Measurements from ENCODE around the gene FILIP1.

FILIP1 gene

DNA sequence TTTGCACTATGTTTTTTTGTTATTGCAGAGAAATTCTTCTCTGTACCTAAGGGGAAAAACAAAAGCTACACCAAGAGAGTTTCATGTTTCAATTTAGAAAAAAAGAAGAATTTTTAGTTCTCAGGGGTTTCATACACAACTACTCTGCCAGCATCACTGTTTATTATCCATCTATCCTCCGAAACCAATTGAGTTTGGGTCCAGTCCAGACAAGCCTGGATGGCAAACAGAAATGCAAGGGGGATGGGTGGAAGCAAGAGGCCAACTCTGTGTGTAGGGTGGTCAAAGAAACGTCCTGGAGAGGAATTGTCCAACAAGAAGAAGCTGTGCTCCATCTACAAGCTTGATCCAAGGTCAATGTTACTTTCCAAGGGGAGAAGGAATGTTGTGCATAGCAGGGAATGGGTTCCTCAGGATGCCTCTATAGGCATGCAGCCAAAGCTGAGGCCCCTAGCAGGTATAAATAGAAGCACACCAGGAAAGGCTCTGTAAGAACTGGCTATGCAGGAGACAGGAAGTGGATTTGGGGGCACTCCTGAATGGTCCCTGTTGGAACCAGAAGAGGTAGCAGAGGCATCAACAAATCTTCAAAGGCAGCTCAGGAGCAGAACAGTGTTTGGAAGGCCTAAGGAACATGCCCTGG lies 64.4 kb downstream of the FILIP1 start:
- H3K4me2 ChIP-seq (ENCODE audit: insufficient read depth, low read length) = no peak overlapping the region
- no peaks in the 10 kb centered on the region for H3K36me3 ChIP-seq (ENCODE audit: insufficient read depth, low read length)
- H3K79me2 ChIP-seq (ENCODE audit: insufficient read depth, low read length) = no peaks in the 10 kb centered on the region
- no peaks in the 10 kb centered on the region for H3K9me3 ChIP-seq (ENCODE audit: insufficient read depth, low read length, severe bottlenecking)
- TF ChIP-seq, protein P1, sequence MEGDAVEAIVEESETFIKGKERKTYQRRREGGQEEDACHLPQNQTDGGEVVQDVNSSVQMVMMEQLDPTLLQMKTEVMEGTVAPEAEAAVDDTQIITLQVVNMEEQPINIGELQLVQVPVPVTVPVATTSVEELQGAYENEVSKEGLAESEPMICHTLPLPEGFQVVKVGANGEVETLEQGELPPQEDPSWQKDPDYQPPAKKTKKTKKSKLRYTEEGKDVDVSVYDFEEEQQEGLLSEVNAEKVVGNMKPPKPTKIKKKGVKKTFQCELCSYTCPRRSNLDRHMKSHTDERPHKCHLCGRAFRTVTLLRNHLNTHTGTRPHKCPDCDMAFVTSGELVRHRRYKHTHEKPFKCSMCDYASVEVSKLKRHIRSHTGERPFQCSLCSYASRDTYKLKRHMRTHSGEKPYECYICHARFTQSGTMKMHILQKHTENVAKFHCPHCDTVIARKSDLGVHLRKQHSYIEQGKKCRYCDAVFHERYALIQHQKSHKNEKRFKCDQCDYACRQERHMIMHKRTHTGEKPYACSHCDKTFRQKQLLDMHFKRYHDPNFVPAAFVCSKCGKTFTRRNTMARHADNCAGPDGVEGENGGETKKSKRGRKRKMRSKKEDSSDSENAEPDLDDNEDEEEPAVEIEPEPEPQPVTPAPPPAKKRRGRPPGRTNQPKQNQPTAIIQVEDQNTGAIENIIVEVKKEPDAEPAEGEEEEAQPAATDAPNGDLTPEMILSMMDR (IDR thresholded peaks at IDR 0.05; ENCODE audit: borderline replicate concordance, extremely low read depth, low read length, poor library complexity, severe bottlenecking) = no peak
- TF ChIP-seq EZH2 (IDR thresholded peaks at IDR 0.05; ENCODE audit: borderline replicate concordance, low read depth, low read length, severe bottlenecking) = no peak
- H3K4me1 ChIP-seq (ENCODE audit: insufficient read depth, low read length) = no peaks in the 10 kb centered on the region
- no peak overlapping the region for H3K27ac ChIP-seq (ENCODE audit: low read length)
- no peak overlapping the region for H3K4me3 ChIP-seq (ENCODE audit: low read depth in 1 of 2, low read length in 2 of 2)
- no peak overlapping the region for H2AFZ ChIP-seq (ENCODE audit: low read depth, low read length)
- no peak for DNase-seq
- no peaks in the 10 kb centered on the region for H3K27me3 ChIP-seq (ENCODE audit: insufficient read depth, low read length, poor library complexity)
- H4K20me1 ChIP-seq (ENCODE audit: insufficient read depth, low read length) = no peaks in the 10 kb centered on the region
- no peak overlapping the region for H3K9ac ChIP-seq (ENCODE audit: low read depth, low read length)
- ATAC-seq (ENCODE audit: insufficient read depth, low read depth) = no peak

DNA sequence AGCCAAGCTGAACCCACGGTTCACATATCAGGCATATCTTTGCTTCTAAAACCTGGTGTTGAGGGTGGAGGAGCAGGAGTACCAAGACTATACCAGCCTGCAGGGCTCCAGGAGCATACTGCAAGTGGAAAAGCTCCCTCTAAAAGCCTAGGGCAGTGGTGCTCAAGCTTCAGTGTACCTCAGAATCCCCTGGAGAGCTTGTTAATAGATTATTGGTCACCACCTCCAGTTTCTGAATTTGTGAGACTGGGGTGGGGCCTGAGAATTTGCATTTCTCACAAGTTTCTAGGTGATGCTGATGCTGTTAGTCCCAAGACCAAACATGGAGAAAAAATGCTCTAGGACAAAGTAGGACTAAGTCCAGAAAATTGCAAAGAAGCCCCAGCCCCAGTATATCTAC lies 65.4 kb downstream of the FILIP1 start:
- H2AFZ ChIP-seq (ENCODE audit: low read depth, low read length) = no peak overlapping the region
- no peak overlapping the region for H3K9ac ChIP-seq (ENCODE audit: low read depth, low read length)
- H3K36me3 ChIP-seq (ENCODE audit: insufficient read depth, low read length) = no peaks in the 10 kb centered on the region
- no peak overlapping the region for H3K4me3 ChIP-seq (ENCODE audit: low read depth in 1 of 2, low read length in 2 of 2)
- H3K27ac ChIP-seq (ENCODE audit: low read length) = no peak overlapping the region
- no peak for ATAC-seq (ENCODE audit: insufficient read depth, low read depth)
- DNase-seq = no peak
- H3K4me1 ChIP-seq (ENCODE audit: insufficient read depth, low read length) = no peaks in the 10 kb centered on the region
- H3K4me2 ChIP-seq (ENCODE audit: insufficient read depth, low read length) = no peak overlapping the region
- no peaks in the 10 kb centered on the region for H3K79me2 ChIP-seq (ENCODE audit: insufficient read depth, low read length)
- TF ChIP-seq, protein P1 (IDR thresholded peaks at IDR 0.05; ENCODE audit: borderline replicate concordance, extremely low read depth, low read length, poor library complexity, severe bottlenecking) = no peak
- no peak for TF ChIP-seq EZH2 (IDR thresholded peaks at IDR 0.05; ENCODE audit: borderline replicate concordance, low read depth, low read length, severe bottlenecking)
- H3K27me3 ChIP-seq (ENCODE audit: insufficient read depth, low read length, poor library complexity) = no peaks in the 10 kb centered on the region
- H3K9me3 ChIP-seq (ENCODE audit: insufficient read depth, low read length, severe bottlenecking) = no peaks in the 10 kb centered on the region
- no peaks in the 10 kb centered on the region for H4K20me1 ChIP-seq (ENCODE audit: insufficient read depth, low read length)

DNA sequence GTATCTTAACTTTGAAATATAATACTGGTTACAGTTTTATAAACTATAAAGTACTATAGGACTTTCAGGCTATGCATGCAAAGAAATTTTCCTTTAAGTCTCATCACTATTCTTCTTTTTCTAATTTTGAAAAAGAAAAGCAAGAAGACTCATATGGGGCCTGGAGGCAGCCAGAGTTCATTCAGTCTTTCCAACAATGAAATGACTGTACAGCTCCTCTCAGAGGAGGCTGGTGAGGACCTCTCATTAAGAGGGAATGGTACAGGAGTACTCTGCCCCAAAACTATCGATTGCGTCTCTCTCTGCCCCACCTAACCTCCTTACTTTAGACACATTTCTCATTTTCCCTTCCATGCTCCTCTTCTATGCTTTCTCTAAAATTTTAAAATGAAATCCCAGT lies 66.3 kb downstream of the FILIP1 start:
- DNase-seq = no peak
- no peak for ATAC-seq (ENCODE audit: insufficient read depth, low read depth)
- H2AFZ ChIP-seq (ENCODE audit: low read depth, low read length) = no peak overlapping the region
- no peaks in the 10 kb centered on the region for H3K27me3 ChIP-seq (ENCODE audit: insufficient read depth, low read length, poor library complexity)
- H4K20me1 ChIP-seq (ENCODE audit: insufficient read depth, low read length) = no peaks in the 10 kb centered on the region
- no peaks in the 10 kb centered on the region for H3K36me3 ChIP-seq (ENCODE audit: insufficient read depth, low read length)
- H3K79me2 ChIP-seq (ENCODE audit: insufficient read depth, low read length) = no peaks in the 10 kb centered on the region
- no peak overlapping the region for H3K4me2 ChIP-seq (ENCODE audit: insufficient read depth, low read length)
- H3K27ac ChIP-seq (ENCODE audit: low read length) = no peak overlapping the region
- no peaks in the 10 kb centered on the region for H3K9me3 ChIP-seq (ENCODE audit: insufficient read depth, low read length, severe bottlenecking)
- no peak overlapping the region for H3K9ac ChIP-seq (ENCODE audit: low read depth, low read length)
- TF ChIP-seq EZH2 (IDR thresholded peaks at IDR 0.05; ENCODE audit: borderline replicate concordance, low read depth, low read length, severe bottlenecking) = no peak
- TF ChIP-seq, protein P1 (IDR thresholded peaks at IDR 0.05; ENCODE audit: borderline replicate concordance, extremely low read depth, low read length, poor library complexity, severe bottlenecking) = no peak
- no peaks in the 10 kb centered on the region for H3K4me1 ChIP-seq (ENCODE audit: insufficient read depth, low read length)
- no peak overlapping the region for H3K4me3 ChIP-seq (ENCODE audit: low read depth in 1 of 2, low read length in 2 of 2)

All from DND-41 (cell line).